Neural cell (in vitro differentiated cells): ENCODE results near the gene LOXHD1.

Experiments
- CTCF ChIP-seq: fragments of 450-650 bp; IDR thresholded peaks from 2 replicates; pipeline ENCODE4 v1.5.1; 2014; ENCODE audit warnings: antibody characterized with exemption, mild to moderate bottlenecking, moderate library complexity; ENCODE audit not compliant: poor library complexity, severe bottlenecking
- EP300 ChIP-seq: fragments of 450-650 bp; conservative IDR thresholded peaks from 2 replicates; pipeline ENCODE4 v1.6.1; 2014; ENCODE audit warnings: antibody characterized with exemption, mild to moderate bottlenecking, moderate library complexity; ENCODE audit not compliant: poor library complexity, severe bottlenecking
- EZH2 ChIP-seq: fragments of 200-600, 300-800 bp; shearing (Covaris generic), sonication (generic); IDR thresholded peaks from 2 replicates; pipeline ENCODE4 v1.6.1; 2014; ENCODE audit warnings: antibody characterized with exemption, low read length, borderline replicate concordance, mild to moderate bottlenecking; ENCODE audit not compliant: insufficient read depth, poor library complexity, severe bottlenecking
- MXI1 ChIP-seq: fragments of 450-650 bp; conservative IDR thresholded peaks from 2 replicates; pipeline ENCODE4 v1.6.1; 2014; ENCODE audit warnings: antibody characterized with exemption, mild to moderate bottlenecking; ENCODE audit not compliant: poor library complexity, severe bottlenecking
- POLR2AphosphoS5 ChIP-seq: IDR thresholded peaks from 2 replicates; pipeline ENCODE4 v1.6.1; 2012
- RAD21 ChIP-seq: fragments of 450-650 bp; conservative IDR thresholded peaks from 2 replicates; pipeline ENCODE4 v1.6.1; 2014; ENCODE audit warnings: antibody characterized with exemption, mild to moderate bottlenecking, moderate library complexity
- SMC3 ChIP-seq: fragments of 450-650 bp; conservative IDR thresholded peaks from 2 replicates; pipeline ENCODE4 v1.6.1; 2014; ENCODE audit warnings: antibody characterized with exemption, mild to moderate bottlenecking, moderate library complexity; ENCODE audit not compliant: poor library complexity
- TAF1 ChIP-seq: IDR thresholded peaks from 2 replicates; pipeline ENCODE4 v1.6.1; 2012; ENCODE audit warnings: low read depth

DNA sequence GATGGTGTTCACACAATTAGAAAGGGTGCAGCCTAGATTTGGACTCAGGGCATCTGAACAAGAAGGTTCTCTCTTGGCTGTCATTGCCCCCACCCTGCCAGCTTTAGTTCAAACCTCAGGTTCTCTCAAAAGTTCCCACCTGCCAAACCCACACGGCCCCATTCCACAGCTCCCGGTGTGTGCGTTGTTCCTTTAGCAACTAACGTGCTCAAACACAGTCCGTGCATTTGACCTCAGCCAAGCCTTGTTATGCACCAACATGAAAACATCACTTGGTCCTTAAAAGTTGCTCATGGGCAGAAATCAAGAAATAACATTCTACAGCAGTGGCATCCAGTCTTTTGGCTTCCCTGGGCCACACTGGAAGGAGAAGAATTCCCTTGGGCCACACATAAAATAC, 32.0 kb downstream of the LOXHD1 start:
- TF ChIP-seq CTCF (no peak), RAD21 (no peak), POLR2AphosphoS5 (no peak), EZH2 (no peak), EP300 (no peak), SMC3 (no peak), TAF1 (no peak), MXI1 (no peak)
